Neural progenitor cell (in vitro differentiated cells): ENCODE data around the gene IDI1. TPM values are rescaled to one million over a fixed set of nuclear protein-coding genes. Genes with fewer than 3 reads are reported as not detected.

Source experiments
- DNase-seq: peaks from one replicate; pipeline ENCODE4 v3.0.0-alpha.2; 2016; ENCODE audit warnings: low spot score
- H2AFZ ChIP-seq: fragments of 200-600 bp; sonication (generic); replicated peaks from 2 replicates; pipeline ENCODE4 v1.6.1; 2016; ENCODE audit warnings: antibody characterized with exemption
- H3F3A ChIP-seq: fragments of 200-600 bp; sonication (generic); 2 replicates; pipeline ENCODE4 v1.6.1; 2016; ENCODE audit warnings: antibody characterized with exemption, low read depth
- H3K27ac ChIP-seq: fragments of 200-600 bp; sonication (generic); 2 replicates; pipeline ENCODE4 v1.5.1; 2016; ENCODE audit warnings: mild to moderate bottlenecking
- H3K27me3 ChIP-seq: fragments of 200-600 bp; sonication (generic); 2 replicates; pipeline ENCODE4 v1.6.1; 2016; ENCODE audit warnings: mild to moderate bottlenecking, moderate library complexity
- H3K36me3 ChIP-seq: fragments of 200-600 bp; sonication (generic); 2 replicates; pipeline ENCODE4 v1.5.1; 2016
- H3K4me1 ChIP-seq: fragments of 200-600 bp; sonication (generic); 2 replicates; pipeline ENCODE4 v1.6.1; 2016; ENCODE audit warnings: mixed run types
- H3K4me2 ChIP-seq: fragments of 200-600 bp; sonication (generic); 2 replicates; pipeline ENCODE4 v1.6.1; 2016
- H3K4me3 ChIP-seq: fragments of 200-600 bp; sonication (generic); 2 replicates; pipeline ENCODE4 v1.5.1; 2016
- H3K79me2 ChIP-seq: fragments of 200-600 bp; sonication (generic); 2 replicates; pipeline ENCODE4 v1.6.1; 2016; ENCODE audit warnings: low read depth
- H3K9ac ChIP-seq: fragments of 200-600 bp; sonication (generic); 2 replicates; pipeline ENCODE4 v1.6.1; 2016
- H3K9me3 ChIP-seq: fragments of 200-600 bp; sonication (generic); 2 replicates; pipeline ENCODE4 v1.5.1; 2016; ENCODE audit warnings: low read depth
- H4K20me1 ChIP-seq: fragments of 200-600 bp; sonication (generic); 2 replicates; pipeline ENCODE4 v1.6.1; 2016; ENCODE audit warnings: low read depth
- H3K27ac Mint-ChIP-seq: 3 replicates; pipeline ENCODE4 v1.8.0; 2021; ENCODE audit warnings: mixed read lengths
- H3K27me3 Mint-ChIP-seq: 2 replicates; pipeline ENCODE4 v1.8.0; 2022; ENCODE audit warnings: low read depth, mild to moderate bottlenecking, inconsistent platforms, moderate library complexity, mixed read lengths; ENCODE audit not compliant: insufficient read depth
- H3K36me3 Mint-ChIP-seq: 3 replicates; pipeline ENCODE4 v1.8.0; 2021; ENCODE audit warnings: mixed read lengths
- H3K4me1 Mint-ChIP-seq: 3 replicates; pipeline ENCODE4 v1.8.0; 2021; ENCODE audit warnings: mixed read lengths
- H3K4me3 Mint-ChIP-seq: 3 replicates; pipeline ENCODE4 v1.8.0; 2021; ENCODE audit warnings: mild to moderate bottlenecking, moderate library complexity, mixed read lengths
- H3K9me3 Mint-ChIP-seq: 3 replicates; pipeline ENCODE4 v1.8.0; 2020; ENCODE audit warnings: mixed read lengths
- CTCF ChIP-seq: fragments of 200-600 bp; sonication (generic); IDR thresholded peaks from 2 replicates; pipeline ENCODE4 v1.5.1; 2017; ENCODE audit warnings: antibody characterized with exemption, mild to moderate bottlenecking
- EZH2 ChIP-seq: fragments of 200-600 bp; sonication (generic); IDR thresholded peaks from 2 replicates; pipeline ENCODE4 v1.6.1; 2017; ENCODE audit warnings: antibody characterized with exemption, mild to moderate bottlenecking, moderate library complexity
- EZH2phosphoT487 ChIP-seq: fragments of 200-600 bp; sonication (generic); IDR thresholded peaks from 2 replicates; pipeline ENCODE4 v1.6.1; 2017; ENCODE audit warnings: antibody characterized with exemption
- total RNA-seq: library from RNA; depleted of rRNA; stranded (reverse); fragments of >200 nt; gene quantifications from 2 replicates; pipeline ENCODE4 v1.2.3, GENCODE V29; 2015; ENCODE audit warnings: low replicate concordance

The IDI1 gene
- total RNA-seq, 1 donor from 2014 or later: 168 TPM

DNA sequence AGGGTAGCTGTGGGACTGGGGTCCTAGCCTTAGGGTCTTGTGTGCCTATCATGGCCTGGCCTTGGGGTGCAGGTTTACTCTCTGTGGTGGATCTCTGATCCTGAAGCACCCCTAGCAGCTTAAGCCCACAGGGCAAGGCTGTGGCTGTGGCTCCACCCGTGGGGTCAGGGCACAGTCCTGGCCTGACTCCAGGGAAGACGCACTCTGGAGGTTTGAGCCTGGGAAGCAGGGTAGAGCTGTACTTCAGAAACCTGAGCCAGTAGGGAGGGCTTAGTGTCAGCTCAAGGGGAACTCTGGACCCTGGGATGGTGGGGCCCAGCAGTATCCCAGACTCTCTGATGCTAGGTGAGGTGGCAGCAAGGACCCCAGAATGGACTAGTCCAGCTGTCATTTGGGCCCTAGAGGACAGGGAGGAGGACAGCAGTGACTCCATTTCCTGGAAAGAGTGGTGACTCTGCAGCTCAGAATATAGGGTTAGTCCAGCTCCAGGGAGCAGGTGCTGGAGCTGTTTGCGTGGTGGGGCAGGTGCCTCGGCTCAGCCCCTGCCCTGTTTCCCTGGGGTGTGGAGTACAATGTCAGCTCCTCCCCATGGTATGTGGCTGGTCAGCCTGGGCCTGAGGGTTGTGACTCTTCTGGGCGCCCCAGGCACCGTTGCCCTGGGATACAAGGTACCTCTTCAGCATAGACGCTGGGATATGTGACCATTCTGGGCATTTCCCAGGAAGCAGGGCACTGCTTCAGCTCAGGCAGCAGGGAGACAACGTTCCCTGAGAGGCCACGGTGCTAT is 44.8 kb downstream of the IDI1 start:
- Mint-ChIP-seq H3K9me3 (peaks cover 21% of the 10 kb centered on the region), H3K36me3 (peaks cover 55% of the 10 kb centered on the region), H3K27ac (no peak overlapping the region), H3K4me1 (no peaks in the 10 kb centered on the region), H3K27me3 (no peaks in the 10 kb centered on the region), H3K4me3 (no peak overlapping the region)
- Histone ChIP-seq H3K27me3 (no peaks in the 10 kb centered on the region), H3K4me2 (no peak overlapping the region), H3K36me3 (peaks cover 23% of the 10 kb centered on the region), H2AFZ (no peak overlapping the region), H3K79me2 (peaks cover 29% of the 10 kb centered on the region), H3F3A (no peaks in the 10 kb centered on the region), H4K20me1 (peaks cover 12% of the 10 kb centered on the region), H3K27ac (no peak overlapping the region), H3K4me3 (no peak overlapping the region), H3K4me1 (no peaks in the 10 kb centered on the region), H3K9me3 (no peaks in the 10 kb centered on the region), H3K9ac (no peak overlapping the region)
- no peak for TF ChIP-seq CTCF
- no peak for TF ChIP-seq EZH2phosphoT487
- TF ChIP-seq EZH2: no peak
- no peak for DNase-seq

- Mint-ChIP-seq H3K4me3 (no peak overlapping the region), H3K27me3 (no peaks in the 10 kb centered on the region), H3K27ac (no peak overlapping the region), H3K4me1 (no peaks in the 10 kb centered on the region), H3K36me3 (peaks cover 57% of the 10 kb centered on the region), H3K9me3 (peaks cover 21% of the 10 kb centered on the region)
- no peak overlapping the region for H2AFZ ChIP-seq
- H3F3A ChIP-seq: no peaks in the 10 kb centered on the region
- peaks cover 30% of the 10 kb centered on the region for H3K36me3 ChIP-seq
- TF ChIP-seq CTCF (no peak), EZH2 (no peak), EZH2phosphoT487 (no peak)
- no peaks in the 10 kb centered on the region for H3K4me1 ChIP-seq
- H3K27ac ChIP-seq: no peak overlapping the region
- H3K4me3 ChIP-seq: no peak overlapping the region
- no peak overlapping the region for H3K9ac ChIP-seq
- DNase-seq: no peak
- H4K20me1 ChIP-seq: peaks cover 12% of the 10 kb centered on the region
- H3K9me3 ChIP-seq: no peaks in the 10 kb centered on the region
- H3K4me2 ChIP-seq: no peak overlapping the region
- H3K27me3 ChIP-seq: no peaks in the 10 kb centered on the region
- H3K79me2 ChIP-seq: peaks cover 29% of the 10 kb centered on the region
Measured at GRCh38 chr10:1002425-1003006, 46.4 kb downstream of the IDI1 start.

DNA sequence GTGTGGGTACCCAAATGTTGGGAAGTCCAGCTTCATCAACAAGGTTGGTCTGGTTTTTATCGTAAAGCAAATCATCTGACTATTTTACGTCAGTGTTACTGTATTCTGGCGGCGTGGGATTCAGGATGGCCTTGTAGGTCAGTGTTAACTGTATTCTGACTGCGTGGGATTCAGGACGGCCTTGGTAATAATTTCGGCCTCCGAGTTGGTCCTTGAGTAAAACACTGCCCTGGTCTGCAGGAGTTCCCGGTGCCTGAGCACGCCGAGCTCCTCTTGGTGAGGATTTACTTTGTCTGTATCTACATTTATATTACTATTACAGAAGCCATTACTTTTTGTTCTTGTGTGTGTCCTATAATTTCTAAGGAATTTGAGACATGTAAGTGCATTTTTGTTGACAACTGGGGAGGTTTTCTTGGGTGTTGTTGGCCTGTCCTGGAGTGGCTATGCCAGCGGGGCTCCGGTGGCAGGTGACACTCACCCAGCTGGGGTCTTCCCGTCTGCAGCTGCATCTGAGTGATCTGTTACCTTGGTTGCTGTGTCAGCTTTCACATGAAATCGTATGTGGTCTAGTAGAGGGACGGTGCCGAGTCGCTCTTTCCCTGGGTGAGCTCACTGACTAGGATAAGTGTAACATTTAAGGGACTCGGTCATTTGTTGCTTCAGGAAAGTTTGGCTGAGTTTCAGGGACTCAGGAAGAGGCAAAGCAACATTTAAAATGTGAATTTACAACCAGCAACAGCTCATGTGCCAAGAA is 51.5 kb downstream of the IDI1 start:
- no peak for TF ChIP-seq EZH2phosphoT487
- TF ChIP-seq EZH2: no peak
- no peak for TF ChIP-seq CTCF
- Mint-ChIP-seq H3K9me3 (peaks cover 16% of the 10 kb centered on the region), H3K27me3 (peaks cover 4% of the 10 kb centered on the region), H3K4me1 (no peaks in the 10 kb centered on the region), H3K27ac (no peak overlapping the region), H3K4me3 (no peak overlapping the region), H3K36me3 (peaks cover 61% of the 10 kb centered on the region)
- no peak overlapping the region for H3K4me2 ChIP-seq
- no peaks in the 10 kb centered on the region for H3K4me1 ChIP-seq
- H3K79me2 ChIP-seq: peaks cover 42% of the 10 kb centered on the region
- H2AFZ ChIP-seq: no peak overlapping the region
- H3K27me3 ChIP-seq: no peaks in the 10 kb centered on the region
- peaks cover 3% of the 10 kb centered on the region for H4K20me1 ChIP-seq
- no peaks in the 10 kb centered on the region for H3F3A ChIP-seq
- no peaks in the 10 kb centered on the region for H3K9me3 ChIP-seq
- no peak overlapping the region for H3K27ac ChIP-seq
- no peak overlapping the region for H3K9ac ChIP-seq
- no peak overlapping the region for H3K4me3 ChIP-seq
- H3K36me3 ChIP-seq: peaks cover 45% of the 10 kb centered on the region
- no peak for DNase-seq
